HL-60 (cell line): Measurements from ENCODE around the gene RAD51C.
"Not testable (repeated sequence)": the region's sequence is repeated elsewhere in the genome, so short reads cannot be mapped to it uniquely, and the experiment has no call there.

Experiments used
- DNase-seq, 2 experiments: peaks; one replicate each; pipeline ENCODE4 v3.0.0-alpha.2; 2010 to 2020; ENCODE audit warnings: low read depth in 1 of 2, low spot score in 1 of 2
- H3K27ac ChIP-seq: fragments of 250-450 bp; sonication (Bioruptor Pico); replicated peaks from 2 replicates; pipeline ENCODE4 v1.5.1; 2020; ENCODE audit warnings: mild to moderate bottlenecking, moderate library complexity
- H3K27me3 ChIP-seq: fragments of 250-450 bp; sonication (Bioruptor Pico); 2 replicates; pipeline ENCODE4 v1.5.1; 2021; ENCODE audit warnings: mild to moderate bottlenecking, moderate library complexity; ENCODE audit not compliant: insufficient read depth, poor library complexity, severe bottlenecking
- H3K4me3 ChIP-seq: replicated peaks from 2 replicates; pipeline ENCODE4 v1.5.1; 2011; ENCODE audit warnings: mild to moderate bottlenecking, control low read depth, low read length; ENCODE audit not compliant: insufficient read depth
- CTCF ChIP-seq: IDR thresholded peaks from one replicate; pipeline ENCODE4 v1.5.1; 2011; ENCODE audit warnings: low read length, control low read depth, inconsistent platforms; ENCODE audit not compliant: insufficient read depth
- GABPA ChIP-seq: IDR thresholded peaks from 2 replicates; pipeline ENCODE4 v1.6.1; 2012; ENCODE audit warnings: low read depth
- POLR2AphosphoS5 ChIP-seq: IDR thresholded peaks from 2 replicates; pipeline ENCODE4 v1.6.1; 2012; ENCODE audit warnings: low read depth
- SPI1 ChIP-seq: IDR thresholded peaks from 2 replicates; pipeline ENCODE4 v1.6.1; 2012; ENCODE audit warnings: low read depth, mild to moderate bottlenecking, borderline replicate concordance
- TF ChIP-seq, protein P1 (sequence below): IDR thresholded peaks from 2 replicates; pipeline ENCODE4 v1.6.1; 2012; ENCODE audit warnings: low read depth; ENCODE audit not compliant: insufficient replicate concordance

The RAD51C gene

GRCh38 chr17:58763263-58763662 lies 70.9 kb downstream of the RAD51C start:
- no peak overlapping the region for H3K27ac ChIP-seq
- DNase-seq: no peak
- TF ChIP-seq POLR2AphosphoS5 (no peak), GABPA (no peak), CTCF (no peak), SPI1 (no peak)
- TF ChIP-seq, protein P1, sequence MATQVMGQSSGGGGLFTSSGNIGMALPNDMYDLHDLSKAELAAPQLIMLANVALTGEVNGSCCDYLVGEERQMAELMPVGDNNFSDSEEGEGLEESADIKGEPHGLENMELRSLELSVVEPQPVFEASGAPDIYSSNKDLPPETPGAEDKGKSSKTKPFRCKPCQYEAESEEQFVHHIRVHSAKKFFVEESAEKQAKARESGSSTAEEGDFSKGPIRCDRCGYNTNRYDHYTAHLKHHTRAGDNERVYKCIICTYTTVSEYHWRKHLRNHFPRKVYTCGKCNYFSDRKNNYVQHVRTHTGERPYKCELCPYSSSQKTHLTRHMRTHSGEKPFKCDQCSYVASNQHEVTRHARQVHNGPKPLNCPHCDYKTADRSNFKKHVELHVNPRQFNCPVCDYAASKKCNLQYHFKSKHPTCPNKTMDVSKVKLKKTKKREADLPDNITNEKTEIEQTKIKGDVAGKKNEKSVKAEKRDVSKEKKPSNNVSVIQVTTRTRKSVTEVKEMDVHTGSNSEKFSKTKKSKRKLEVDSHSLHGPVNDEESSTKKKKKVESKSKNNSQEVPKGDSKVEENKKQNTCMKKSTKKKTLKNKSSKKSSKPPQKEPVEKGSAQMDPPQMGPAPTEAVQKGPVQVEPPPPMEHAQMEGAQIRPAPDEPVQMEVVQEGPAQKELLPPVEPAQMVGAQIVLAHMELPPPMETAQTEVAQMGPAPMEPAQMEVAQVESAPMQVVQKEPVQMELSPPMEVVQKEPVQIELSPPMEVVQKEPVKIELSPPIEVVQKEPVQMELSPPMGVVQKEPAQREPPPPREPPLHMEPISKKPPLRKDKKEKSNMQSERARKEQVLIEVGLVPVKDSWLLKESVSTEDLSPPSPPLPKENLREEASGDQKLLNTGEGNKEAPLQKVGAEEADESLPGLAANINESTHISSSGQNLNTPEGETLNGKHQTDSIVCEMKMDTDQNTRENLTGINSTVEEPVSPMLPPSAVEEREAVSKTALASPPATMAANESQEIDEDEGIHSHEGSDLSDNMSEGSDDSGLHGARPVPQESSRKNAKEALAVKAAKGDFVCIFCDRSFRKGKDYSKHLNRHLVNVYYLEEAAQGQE: no peak

DNA sequence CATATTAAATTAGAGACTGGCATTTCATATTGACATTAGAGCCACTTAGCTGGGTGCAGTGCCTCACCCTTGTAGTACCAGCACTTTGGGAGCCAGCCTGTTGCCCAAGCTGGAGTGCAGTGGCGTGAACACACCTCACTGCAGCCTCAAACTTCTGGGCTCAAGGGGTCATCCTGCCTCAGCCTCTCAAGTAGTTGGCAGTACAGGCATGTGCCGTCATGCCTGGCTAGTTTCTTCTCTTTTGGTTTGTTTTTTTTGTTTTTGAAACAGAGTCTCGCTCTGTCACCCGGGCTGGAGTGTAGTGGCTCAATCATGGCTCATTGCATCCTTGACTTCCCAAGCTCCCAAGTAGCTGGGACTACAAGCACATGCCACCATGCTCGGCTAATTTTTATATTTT lies 72.0 kb downstream of the RAD51C start:
- Histone ChIP-seq H3K27ac (no peak overlapping the region), H3K4me3 (no peak overlapping the region), H3K27me3 (peaks cover 19% of the 10 kb centered on the region)
- DNase-seq: no peak
- TF ChIP-seq SPI1 (no peak), POLR2AphosphoS5 (no peak), CTCF (no peak), GABPA (no peak)
- TF ChIP-seq, protein P1: no peak

More at GRCh38 chr17:58763263-58763662, 70.9 kb downstream of the RAD51C start:
- H3K4me3 ChIP-seq: no peak overlapping the region
- peaks cover 24% of the 10 kb centered on the region for H3K27me3 ChIP-seq

GRCh38 chr17:58778482-58778881 lies 86.1 kb downstream of the RAD51C start:
- not testable (repeated sequence) for DNase-seq, H3K27me3 ChIP-seq, H3K27ac ChIP-seq, H3K4me3 ChIP-seq

DNA sequence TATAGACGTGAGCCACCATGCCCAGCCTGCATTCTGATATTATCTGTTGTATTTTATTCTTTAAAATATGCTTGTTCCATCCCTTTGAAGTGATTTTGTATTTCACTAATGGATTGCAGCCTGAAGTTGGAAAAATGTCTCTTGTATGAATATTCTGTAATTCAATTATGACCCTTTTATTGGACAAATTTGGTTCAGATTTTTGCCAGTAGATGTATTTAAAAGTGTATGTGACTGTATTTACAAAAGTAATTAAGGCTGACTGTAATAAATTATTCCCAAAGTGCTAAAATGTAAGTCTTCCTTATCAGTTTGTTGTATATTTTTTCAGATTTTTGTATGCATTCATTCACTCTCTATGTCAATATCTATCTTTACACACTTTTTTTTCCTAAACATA lies 87.0 kb downstream of the RAD51C start:
- Histone ChIP-seq H3K4me3 (no peak overlapping the region), H3K27ac (no peak overlapping the region), H3K27me3 (no peaks in the 10 kb centered on the region)
- TF ChIP-seq CTCF (no peak), POLR2AphosphoS5 (no peak), GABPA (no peak), SPI1 (no peak)
- TF ChIP-seq, protein P1: no peak
- DNase-seq: no peak
